ENCODE measurements around the gene NDRG4.
"Not testable (repeated sequence)": the region's sequence is repeated elsewhere in the genome, so short reads cannot be mapped to it uniquely, and the experiment has no call there.

DNA sequence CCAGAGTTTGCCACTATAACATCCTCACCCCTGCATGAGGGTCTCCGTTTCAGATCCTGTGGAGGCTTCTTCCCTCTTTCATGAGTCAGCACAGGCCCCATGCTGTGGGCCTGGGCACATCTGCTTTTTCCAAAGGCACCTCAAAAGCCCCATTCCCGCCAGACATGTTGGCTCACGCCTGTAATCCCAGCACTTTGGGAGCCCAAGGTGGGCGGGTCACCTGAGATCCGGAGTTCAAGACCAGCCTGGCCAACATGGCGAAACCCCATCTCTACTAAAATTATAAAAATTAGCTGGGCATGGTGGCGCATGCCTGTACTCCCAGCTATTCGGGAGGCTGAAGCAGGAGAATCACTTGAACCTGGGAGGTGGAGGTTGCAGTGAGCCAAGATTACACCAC, 9.4 kb upstream of the NDRG4 start:
- TF ChIP-seq, protein P1, sequence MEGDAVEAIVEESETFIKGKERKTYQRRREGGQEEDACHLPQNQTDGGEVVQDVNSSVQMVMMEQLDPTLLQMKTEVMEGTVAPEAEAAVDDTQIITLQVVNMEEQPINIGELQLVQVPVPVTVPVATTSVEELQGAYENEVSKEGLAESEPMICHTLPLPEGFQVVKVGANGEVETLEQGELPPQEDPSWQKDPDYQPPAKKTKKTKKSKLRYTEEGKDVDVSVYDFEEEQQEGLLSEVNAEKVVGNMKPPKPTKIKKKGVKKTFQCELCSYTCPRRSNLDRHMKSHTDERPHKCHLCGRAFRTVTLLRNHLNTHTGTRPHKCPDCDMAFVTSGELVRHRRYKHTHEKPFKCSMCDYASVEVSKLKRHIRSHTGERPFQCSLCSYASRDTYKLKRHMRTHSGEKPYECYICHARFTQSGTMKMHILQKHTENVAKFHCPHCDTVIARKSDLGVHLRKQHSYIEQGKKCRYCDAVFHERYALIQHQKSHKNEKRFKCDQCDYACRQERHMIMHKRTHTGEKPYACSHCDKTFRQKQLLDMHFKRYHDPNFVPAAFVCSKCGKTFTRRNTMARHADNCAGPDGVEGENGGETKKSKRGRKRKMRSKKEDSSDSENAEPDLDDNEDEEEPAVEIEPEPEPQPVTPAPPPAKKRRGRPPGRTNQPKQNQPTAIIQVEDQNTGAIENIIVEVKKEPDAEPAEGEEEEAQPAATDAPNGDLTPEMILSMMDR (IDR thresholded peaks at IDR 0.05; ENCODE audit: low read depth, low read length, poor library complexity, severe bottlenecking): not testable (repeated sequence)
- not testable (repeated sequence) for TF ChIP-seq EZH2phosphoT487 (IDR thresholded peaks at IDR 0.05; ENCODE audit: borderline replicate concordance, low read length)

Data from DOHH2 (cell line).